Psoas muscle (tissue), 8 donors: ENCODE results near the gene TWF2. TPM values are rescaled to one million over a fixed set of nuclear protein-coding genes. Genes with fewer than 3 reads are reported as not detected.
"Not testable (repeated sequence)": the region's sequence is repeated elsewhere in the genome, so short reads cannot be mapped to it uniquely, and the experiment has no call there.

Experiments used
- ATAC-seq, 4 donors: fragments of 200-7000 bp; cut with Tn5 transposase; one replicate each; pipeline ENCODE4 v1.9.1; 2020; ENCODE audit warnings: moderate library complexity in 3 of 4, mild to moderate bottlenecking in 2 of 4
- DNase-seq, 2 donors: peaks; one replicate each; pipeline ENCODE4 v3.0.0-alpha.2; 2020
- H3K27ac ChIP-seq: fragments of 200-600 bp; one replicate; pipeline ENCODE4 v1.8.0; 2022
- H3K27me3 ChIP-seq, 3 donors: fragments of 200-600 bp in 1 of 3; one replicate each; pipeline versions ENCODE4 v1.6.1 to v1.8.0; 2013 to 2022; ENCODE audit warnings: low read length in 2 of 3, mild to moderate bottlenecking in 2 of 3, moderate library complexity in 1 of 3; ENCODE audit not compliant: insufficient read depth in 3 of 3
- H3K36me3 ChIP-seq, 2 donors: fragments of 200-600 bp in 1 of 2; one replicate each; pipeline versions ENCODE4 v1.6.1 to v1.8.0; 2013 to 2022; ENCODE audit warnings: low read depth in 1 of 2, mild to moderate bottlenecking in 1 of 2, moderate library complexity in 1 of 2; ENCODE audit not compliant: insufficient read depth in 1 of 2
- H3K4me1 ChIP-seq: fragments of 200-600 bp; one replicate; pipeline ENCODE4 v1.8.0; 2022
- H3K4me3 ChIP-seq: fragments of 200-600 bp; one replicate; pipeline ENCODE4 v1.8.0; 2022; ENCODE audit warnings: mild to moderate bottlenecking
- H3K9me3 ChIP-seq: fragments of 200-600 bp; one replicate; pipeline ENCODE4 v1.8.0; 2022
- WGBS, 3 donors: extraction: QIAGEN DNeasy Blood & Tissue Kit; methylation state at CpG; one replicate each; pipeline versions ENCODE4 v1.1.6 to v1.1.7; 2013; 5-methylcytosine and 5-hydroxymethylcytosine counted together
- intact Hi-C, 2 donors: fragments of 100-400 bp; cut with DNase I; formaldehyde crosslinking; loops; one replicate each; pipeline versions ENCODE4 v1.11.0 to v1.14.2; 2022
- polyA plus RNA-seq, 3 donors: library from polyadenylated mRNA; stranded (reverse); fragments of 200-250 nt; gene quantifications; one replicate each; pipeline ENCODE4 v1.2.3, GENCODE V29; 2013
- total RNA-seq, 4 donors: library from RNA; stranded (reverse); fragmentation: NEBNext Ultra II Directional in 2 of 4; extraction: Animal tissue kit (Norgen Biotek cat#: 25700) in 2 of 4; gene quantifications; one replicate each; pipeline versions ENCODE4 v1.2.1 to v1.2.4, GENCODE V29; 2021 to 2023
- TF ChIP-seq, protein P1 (sequence below): fragments of 200-600 bp; IDR thresholded peaks from one replicate; pipeline ENCODE4 v1.8.0; 2022; ENCODE audit warnings: antibody characterized with exemption
- donor health status: healthy with polysubstance abuse.
- donor health status: DM: no; HTN: no; CAD: no; lungs with moderate emphysema.
- donor health status: Bipolar disorder and iron deficiency.
- donor health status: healthy.
- donor health status: DM: yes; HTN: yes; CAD: no.
- donor health status: DM: no; HTN: no; CAD: no.
- donor health status: DM: no; HTN: no; CAD: no.
- donor health status: DM: yes; HTN: yes; CAD: no.

The TWF2 gene
- total and polyA plus RNA-seq, 7 donors: 19.6 to 224 (median 136) TPM

DNA sequence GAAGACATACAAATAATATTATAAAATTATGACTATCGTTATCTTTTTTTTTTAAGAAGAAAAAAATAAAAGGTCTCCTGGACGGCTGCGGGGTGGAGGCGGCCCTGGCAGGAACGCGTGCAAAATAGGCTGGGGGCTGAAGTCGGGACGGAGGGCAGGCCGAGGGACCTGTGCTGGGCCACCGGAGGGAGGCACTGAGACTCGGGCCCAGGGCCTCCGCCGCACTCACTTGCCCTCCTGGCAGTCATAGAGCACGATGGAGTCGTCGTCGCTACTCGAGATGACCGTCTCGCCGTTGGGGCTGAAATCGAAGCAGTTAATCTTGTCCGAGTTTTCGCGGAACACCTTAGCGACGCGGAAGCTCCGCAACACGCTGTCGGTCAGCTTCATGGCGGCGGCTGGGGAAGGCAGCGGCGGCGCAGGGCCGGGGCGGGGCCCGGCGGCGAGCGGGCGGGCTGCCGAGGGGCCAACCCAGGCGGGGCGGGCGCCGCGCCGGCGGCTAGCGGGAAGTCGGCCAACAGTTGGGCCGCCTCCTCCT, 39.1 kb upstream of the TWF2 start:
- Histone ChIP-seq H3K4me3 (peak overlapping the region; percentile 77), H3K27me3 (no peaks in the 10 kb centered on the region), H3K27ac (peak overlapping the region; percentile 93), H3K36me3 (peaks cover 2 to 19% of the 10 kb centered on the region in 2 donors), H3K9me3 (no peaks in the 10 kb centered on the region), H3K4me1 (peaks cover 51% of the 10 kb centered on the region)
- DNase-seq (peak; percentile 65 to 86), ATAC-seq (peak; percentile 67 to 80 (median 74))
- TF ChIP-seq, protein P1, sequence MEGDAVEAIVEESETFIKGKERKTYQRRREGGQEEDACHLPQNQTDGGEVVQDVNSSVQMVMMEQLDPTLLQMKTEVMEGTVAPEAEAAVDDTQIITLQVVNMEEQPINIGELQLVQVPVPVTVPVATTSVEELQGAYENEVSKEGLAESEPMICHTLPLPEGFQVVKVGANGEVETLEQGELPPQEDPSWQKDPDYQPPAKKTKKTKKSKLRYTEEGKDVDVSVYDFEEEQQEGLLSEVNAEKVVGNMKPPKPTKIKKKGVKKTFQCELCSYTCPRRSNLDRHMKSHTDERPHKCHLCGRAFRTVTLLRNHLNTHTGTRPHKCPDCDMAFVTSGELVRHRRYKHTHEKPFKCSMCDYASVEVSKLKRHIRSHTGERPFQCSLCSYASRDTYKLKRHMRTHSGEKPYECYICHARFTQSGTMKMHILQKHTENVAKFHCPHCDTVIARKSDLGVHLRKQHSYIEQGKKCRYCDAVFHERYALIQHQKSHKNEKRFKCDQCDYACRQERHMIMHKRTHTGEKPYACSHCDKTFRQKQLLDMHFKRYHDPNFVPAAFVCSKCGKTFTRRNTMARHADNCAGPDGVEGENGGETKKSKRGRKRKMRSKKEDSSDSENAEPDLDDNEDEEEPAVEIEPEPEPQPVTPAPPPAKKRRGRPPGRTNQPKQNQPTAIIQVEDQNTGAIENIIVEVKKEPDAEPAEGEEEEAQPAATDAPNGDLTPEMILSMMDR: peak; percentile 46
- intact Hi-C loops: loop anchor here (1.0 to 5.0 kb wide), 3 partner anchors 9 to 41 kb away; partner anchors contain the start of genes TWF2 (in 2 of the 2) and GLYCTK (in 1 of the 2)
- WGBS, 3 donors: 0 to 1% (median 0%) methylated on average over 36 to 54 of the region's 54 CpGs

- peak overlapping the region; percentile 77 for H3K4me3 ChIP-seq
- 1% methylated on average over 28 of the region's 28 CpGs for WGBS, 3 donors
- peaks cover 57% of the 10 kb centered on the region for H3K4me1 ChIP-seq
- peak overlapping the region; percentile 93 for H3K27ac ChIP-seq
- H3K9me3 ChIP-seq: no peaks in the 10 kb centered on the region
- DNase-seq: peak; percentile 86 to 91
- no peaks in the 10 kb centered on the region for H3K27me3 ChIP-seq
- intact Hi-C loops: loop anchor here (2.0 to 5.0 kb wide), 2 partner anchors 39 to 40 kb away; partner anchors contain the start of gene TWF2 (in 2 of the 2)
- peaks cover 2 to 18% of the 10 kb centered on the region in 2 donors for H3K36me3 ChIP-seq
- TF ChIP-seq, protein P1: no peak
- ATAC-seq: peak; percentile 50 to 65 (median 57)
Observed at GRCh38 chr3:52277071-52277964, 38.4 kb upstream of the TWF2 start.

DNA sequence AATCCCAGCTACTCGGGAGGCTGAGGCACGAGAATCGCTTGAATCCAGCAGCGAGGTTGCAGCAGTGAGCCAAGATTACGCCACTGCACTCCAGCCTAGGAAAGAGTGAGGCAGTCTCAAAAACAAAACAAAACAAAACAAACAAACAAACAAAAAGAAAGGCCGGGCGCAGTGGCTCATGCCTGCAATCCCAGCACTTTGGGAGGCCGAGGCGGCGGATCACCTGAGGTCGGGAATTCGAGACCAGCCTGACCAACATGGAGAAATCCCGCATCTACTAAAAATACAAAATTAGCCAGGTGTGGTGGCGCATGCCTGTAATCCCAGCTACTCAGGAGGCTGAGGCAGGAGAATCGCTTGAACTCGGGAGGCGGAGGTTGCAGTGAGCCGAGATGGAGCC, 35.8 kb upstream of the TWF2 start:
- DNase-seq, H3K9me3 ChIP-seq, H3K27me3 ChIP-seq, ATAC-seq: not testable (repeated sequence)
- WGBS, 3 donors: 85 to 93% (median 89%) methylated on average over 18 of the region's 18 CpGs
- peak overlapping the region; percentile 77 for H3K4me3 ChIP-seq
- H3K36me3 ChIP-seq: peaks cover 5 to 30% of the 10 kb centered on the region in 2 donors
- intact Hi-C loops: loop anchor here in 1 of 2 donors (5.0 kb wide), 1 partner anchor 37 kb away; the partner anchor contains the start of gene TWF2
- peak overlapping the region; percentile 93 for H3K27ac ChIP-seq
- peaks cover 70% of the 10 kb centered on the region for H3K4me1 ChIP-seq

DNA sequence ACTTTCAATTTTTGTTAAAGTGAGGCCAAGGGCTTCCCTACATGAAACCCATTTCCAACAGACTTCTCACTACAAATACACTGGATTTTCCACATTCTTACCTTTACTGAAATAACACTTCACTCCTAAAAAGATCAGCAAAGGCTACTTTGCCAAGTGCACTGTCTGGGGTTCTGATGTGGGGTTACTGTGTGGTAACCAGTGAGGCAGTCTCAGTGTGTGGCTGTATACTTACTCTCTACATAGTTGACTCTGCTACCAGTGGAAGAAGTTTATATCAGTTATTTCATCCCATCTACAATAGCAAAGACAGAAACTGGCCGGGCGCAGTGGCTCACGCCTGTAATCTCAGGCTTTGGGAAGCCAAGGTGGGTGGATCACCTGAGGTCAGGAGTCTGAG, 33.9 kb upstream of the TWF2 start:
- Histone ChIP-seq H3K9me3 (no peaks in the 10 kb centered on the region), H3K4me3 (no peak overlapping the region), H3K27ac (peak overlapping the region; percentile 12), H3K36me3 (peaks cover 5 to 50% of the 10 kb centered on the region in 2 donors), H3K27me3 (no peaks in the 10 kb centered on the region), H3K4me1 (peaks cover 69% of the 10 kb centered on the region)
- TF ChIP-seq, protein P1: no peak
- ATAC-seq (no peak), DNase-seq (no peak)
- WGBS, 3 donors: 59 to 84% (median 63%) methylated on average over 3 of the region's 3 CpGs
- intact Hi-C loops: no loop called here

DNA sequence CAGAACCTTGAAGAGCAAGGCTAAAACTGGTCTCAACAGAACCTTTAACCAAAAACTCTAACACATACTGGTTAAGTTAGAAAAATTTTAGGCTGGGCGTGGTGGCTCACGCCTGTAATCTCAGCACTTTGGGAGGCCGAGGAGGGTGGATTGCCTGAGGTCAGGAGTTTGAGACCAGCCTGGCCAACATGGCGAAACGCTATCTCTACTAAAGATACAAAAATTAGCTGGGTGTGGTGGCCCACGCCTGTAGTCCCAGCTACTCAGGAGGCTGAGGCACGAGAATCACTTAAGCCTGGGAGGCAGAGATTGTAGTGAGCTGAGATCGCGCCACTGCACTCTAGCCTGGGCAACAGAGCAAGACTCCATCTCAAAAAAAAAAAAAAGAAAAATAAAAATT, 33.2 kb upstream of the TWF2 start:
- Histone ChIP-seq H3K36me3 (peaks cover 5 to 56% of the 10 kb centered on the region in 2 donors), H3K4me1 (peaks cover 69% of the 10 kb centered on the region)
- H3K4me3 ChIP-seq, DNase-seq, intact Hi-C loops, H3K27me3 ChIP-seq, H3K9me3 ChIP-seq, H3K27ac ChIP-seq, ATAC-seq: not testable (repeated sequence)
- 94 to 97% (median 94%) methylated on average over 9 of the region's 9 CpGs for WGBS, 3 donors
